Activated CD8-positive, alpha-beta T cell treated with anti-CD3 and anti-CD28 coated beads for 36 hours (primary cell): ENCODE data around the gene PITPNM1. TPM values are rescaled to one million over a fixed set of nuclear protein-coding genes. Genes with fewer than 3 reads are reported as not detected.
A peak's percentile ranks its signal among the peaks of the same experiment; 100 is the strongest.
"Not testable (repeated sequence)": the region's sequence is repeated elsewhere in the genome, so short reads cannot be mapped to it uniquely, and the experiment has no call there.

Experiments used
- ATAC-seq: fragments of 200-7000 bp; cut with Tn5 transposase; one replicate; pipeline ENCODE4 v1.10.0; 2021; ENCODE audit warnings: mild to moderate bottlenecking, moderate library complexity
- CTCF ChIA-PET: fragments of 350-600 bp; sonication (Branson Sonifier 250); formaldehyde crosslinking; loops from one replicate; lab custom pipeline; 2021; ENCODE audit warnings: antibody characterized with exemption; lab: Charles Lee
- POLR2A ChIA-PET: fragments of 350-600 bp; sonication (Branson Sonifier 250); formaldehyde crosslinking; loops from one replicate; lab custom pipeline; 2021; ENCODE audit warnings: antibody characterized with exemption; lab: Charles Lee
- DNase-seq: peaks from one replicate; pipeline ENCODE4 v3.0.0-alpha.2; 2020
- H3K27ac Mint-ChIP-seq: one replicate; pipeline ENCODE4 v1.8.0; 2021; ENCODE audit warnings: mild to moderate bottlenecking, mixed read lengths
- H3K27me3 Mint-ChIP-seq: one replicate; pipeline ENCODE4 v1.8.0; 2021; ENCODE audit warnings: mixed read lengths
- H3K36me3 Mint-ChIP-seq: one replicate; pipeline ENCODE4 v1.8.0; 2021; ENCODE audit warnings: low read depth, mixed read lengths
- H3K4me1 Mint-ChIP-seq: one replicate; pipeline ENCODE4 v1.8.0; 2021; ENCODE audit warnings: low read depth, mixed read lengths
- H3K4me3 Mint-ChIP-seq: one replicate; pipeline ENCODE4 v1.8.0; 2021; ENCODE audit warnings: mild to moderate bottlenecking, moderate library complexity, mixed read lengths
- H3K9me3 Mint-ChIP-seq: one replicate; pipeline ENCODE4 v1.8.0; 2021; ENCODE audit warnings: mixed read lengths
- intact Hi-C: fragments of 100-400 bp; cut with micrococcal nuclease; formaldehyde crosslinking; loops from one replicate; pipeline ENCODE4 v1.10.0; 2022
- total RNA-seq, 2 experiments: library from RNA; stranded (reverse); gene quantifications; one replicate each; pipeline ENCODE4 v1.2.3, GENCODE V29; 2021
- TF ChIP-seq, protein P1 (sequence below): fragments of 200-600 bp; IDR thresholded peaks from one replicate; pipeline ENCODE4 v1.8.0; 2022; ENCODE audit warnings: antibody characterized with exemption, mild to moderate bottlenecking

The PITPNM1 gene
- total RNA-seq, 2 experiments from 2014 or later, result 87.8 to 88.1 TPM

DNA sequence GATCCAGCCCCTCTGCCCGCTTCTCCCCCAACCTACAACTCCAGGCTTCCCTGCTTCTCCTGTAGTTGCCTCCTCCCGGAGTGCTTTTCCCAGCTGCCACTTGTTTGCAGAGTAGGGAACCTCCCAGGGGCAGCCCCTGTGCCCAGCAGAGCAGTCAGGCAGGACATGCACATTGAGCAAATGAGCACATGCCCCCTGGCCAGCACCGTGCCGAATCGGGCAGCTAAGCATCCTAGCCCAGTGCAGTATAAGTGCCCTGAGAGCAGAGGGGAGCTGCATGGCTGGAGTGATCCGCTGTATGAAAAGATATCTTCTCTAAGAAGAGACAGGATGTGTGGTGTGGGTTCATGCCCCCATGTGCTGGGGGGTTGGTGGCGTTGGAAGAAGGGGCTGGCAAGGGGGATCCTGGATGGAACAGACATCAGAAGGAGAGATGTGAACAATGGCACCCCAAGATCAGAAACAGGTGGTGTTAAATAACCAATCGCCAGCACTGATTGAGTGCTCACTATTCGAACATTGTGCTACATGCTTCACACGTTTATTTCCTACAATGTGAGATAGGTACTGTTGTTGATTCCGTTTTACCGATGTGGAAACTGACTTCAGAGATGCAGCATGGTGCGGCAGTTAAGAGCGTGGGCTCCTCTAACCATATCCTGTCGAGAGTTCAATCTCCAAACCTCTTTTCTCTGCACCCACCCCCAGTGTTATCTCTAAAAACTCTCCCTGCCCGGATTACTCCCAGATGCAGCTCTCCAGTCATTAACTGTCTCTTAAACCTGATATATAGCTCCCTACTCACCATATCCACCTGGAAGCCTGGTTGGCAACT, 21.1 kb downstream of the PITPNM1 start:
- no peaks in the 10 kb centered on the region for H3K27me3 Mint-ChIP-seq
- DNase-seq (peak; percentile 81), ATAC-seq (peak; percentile 18)
- TF ChIP-seq, protein P1, sequence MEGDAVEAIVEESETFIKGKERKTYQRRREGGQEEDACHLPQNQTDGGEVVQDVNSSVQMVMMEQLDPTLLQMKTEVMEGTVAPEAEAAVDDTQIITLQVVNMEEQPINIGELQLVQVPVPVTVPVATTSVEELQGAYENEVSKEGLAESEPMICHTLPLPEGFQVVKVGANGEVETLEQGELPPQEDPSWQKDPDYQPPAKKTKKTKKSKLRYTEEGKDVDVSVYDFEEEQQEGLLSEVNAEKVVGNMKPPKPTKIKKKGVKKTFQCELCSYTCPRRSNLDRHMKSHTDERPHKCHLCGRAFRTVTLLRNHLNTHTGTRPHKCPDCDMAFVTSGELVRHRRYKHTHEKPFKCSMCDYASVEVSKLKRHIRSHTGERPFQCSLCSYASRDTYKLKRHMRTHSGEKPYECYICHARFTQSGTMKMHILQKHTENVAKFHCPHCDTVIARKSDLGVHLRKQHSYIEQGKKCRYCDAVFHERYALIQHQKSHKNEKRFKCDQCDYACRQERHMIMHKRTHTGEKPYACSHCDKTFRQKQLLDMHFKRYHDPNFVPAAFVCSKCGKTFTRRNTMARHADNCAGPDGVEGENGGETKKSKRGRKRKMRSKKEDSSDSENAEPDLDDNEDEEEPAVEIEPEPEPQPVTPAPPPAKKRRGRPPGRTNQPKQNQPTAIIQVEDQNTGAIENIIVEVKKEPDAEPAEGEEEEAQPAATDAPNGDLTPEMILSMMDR, result no peak
- H3K9me3 Mint-ChIP-seq, result no peaks in the 10 kb centered on the region
- H3K4me1 Mint-ChIP-seq, result peaks cover 41% of the 10 kb centered on the region
- intact Hi-C loops, result loop anchor here (1.0 to 10.0 kb wide), 3 partner anchors 22 to 79 kb away; partner anchors contain the start of genes PPP1CA, PTPRCAP and TBC1D10C
- H3K4me3 Mint-ChIP-seq, result peak overlapping the region; percentile 79
- CTCF ChIA-PET, result interaction anchor here (1.0 to 2.1 kb wide), 3 partner anchors 12 to 80 kb away, joined by 3 to 6 read pairs (median 5); partner anchors contain the start of gene TBC1D10C
- POLR2A ChIA-PET, result interaction anchor here (0.5 to 10.7 kb wide), 26 partner anchors 9 to 212 kb away, joined by 3 to 108 read pairs (median 5); partner anchors contain the start of genes CDK2AP2, CORO1B, GSTP1 and PITPNM1
- peaks cover 46% of the 10 kb centered on the region for H3K36me3 Mint-ChIP-seq
- H3K27ac Mint-ChIP-seq, result peak overlapping the region; percentile 97

DNA sequence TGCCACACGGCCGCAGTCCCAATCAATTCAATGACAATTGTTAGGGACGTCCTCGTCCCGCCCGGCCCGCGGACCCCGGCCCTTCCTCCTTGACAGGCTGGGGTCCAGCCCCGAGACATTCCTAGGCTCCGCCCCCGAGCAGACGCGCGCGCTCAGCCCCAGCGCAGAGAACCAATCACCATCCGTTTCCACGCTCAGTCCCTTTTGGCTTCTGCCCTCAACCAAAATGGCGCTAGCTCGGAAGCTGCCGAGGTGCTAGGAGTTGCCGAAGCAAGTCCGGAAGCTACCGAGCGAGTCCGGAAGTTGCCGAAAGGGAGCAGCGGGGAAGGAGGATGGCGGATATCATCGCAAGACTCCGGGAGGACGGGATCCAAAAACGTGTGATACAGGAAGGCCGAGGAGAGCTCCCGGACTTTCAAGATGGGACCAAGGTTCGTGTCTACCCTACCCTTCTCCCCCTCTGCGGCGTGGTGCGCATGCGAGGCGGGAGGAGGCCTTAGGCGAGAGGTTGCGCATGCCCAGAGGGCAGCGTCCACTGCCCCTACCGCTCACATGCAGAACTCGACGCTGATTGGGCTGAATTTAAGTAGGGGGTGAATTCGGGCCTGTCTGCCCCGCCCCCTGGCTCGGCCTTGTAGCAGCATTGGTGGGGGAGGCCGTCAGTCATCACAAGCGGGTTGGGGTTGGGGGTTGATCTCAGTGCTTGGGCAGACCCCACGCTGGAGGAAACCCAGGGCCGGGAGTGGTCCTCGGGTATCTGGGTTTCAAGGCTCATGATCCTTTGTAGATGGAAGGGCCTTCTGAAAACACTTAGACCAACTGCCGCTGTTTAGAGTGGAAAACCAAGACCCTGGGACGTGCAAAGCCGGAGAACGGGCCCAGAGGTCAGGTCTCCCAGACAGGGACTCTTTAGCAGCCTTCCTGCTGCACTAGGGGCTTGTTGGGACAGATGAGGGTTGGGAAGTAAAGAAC, 22.1 kb downstream of the PITPNM1 start, which contains the start of gene AIP:
Gene AIP (plus strand): TSS at position 200 of the 972 bp plus-strand sequence. CDS start 133 bp downstream, at position 333.
- ChIA-PET POLR2A (interaction anchor here (0.6 to 10.7 kb wide), 16 partner anchors 12 to 205 kb away, joined by 3 to 108 read pairs (median 5); partner anchors contain the start of genes CDK2AP2, PITPNM1, PTPRCAP and TMEM134), CTCF (interaction anchor here (0.7 to 2.1 kb wide), 6 partner anchors 11 to 132 kb away, joined by 3 to 6 read pairs (median 3); partner anchors contain the start of gene PTPRCAP)
- no peaks in the 10 kb centered on the region for H3K9me3 Mint-ChIP-seq
- ATAC-seq, result peak; percentile 68
- DNase-seq, result peak; percentile 99
- peaks cover 38% of the 10 kb centered on the region for H3K36me3 Mint-ChIP-seq
- TF ChIP-seq, protein P1, result no peak
- peak within 1 kb of the TSS; percentile 79 for H3K4me3 Mint-ChIP-seq
- no peaks in the 10 kb centered on the region for H3K27me3 Mint-ChIP-seq
- peak within 1 kb of the TSS; percentile 97 for H3K27ac Mint-ChIP-seq
- H3K4me1 Mint-ChIP-seq, result peaks cover 31% of the 10 kb centered on the region
- intact Hi-C loops, result loop anchor here (5.0 to 10.0 kb wide), 2 partner anchors 46 to 78 kb away; partner anchors contain the start of genes PPP1CA, PTPRCAP and TBC1D10C

DNA sequence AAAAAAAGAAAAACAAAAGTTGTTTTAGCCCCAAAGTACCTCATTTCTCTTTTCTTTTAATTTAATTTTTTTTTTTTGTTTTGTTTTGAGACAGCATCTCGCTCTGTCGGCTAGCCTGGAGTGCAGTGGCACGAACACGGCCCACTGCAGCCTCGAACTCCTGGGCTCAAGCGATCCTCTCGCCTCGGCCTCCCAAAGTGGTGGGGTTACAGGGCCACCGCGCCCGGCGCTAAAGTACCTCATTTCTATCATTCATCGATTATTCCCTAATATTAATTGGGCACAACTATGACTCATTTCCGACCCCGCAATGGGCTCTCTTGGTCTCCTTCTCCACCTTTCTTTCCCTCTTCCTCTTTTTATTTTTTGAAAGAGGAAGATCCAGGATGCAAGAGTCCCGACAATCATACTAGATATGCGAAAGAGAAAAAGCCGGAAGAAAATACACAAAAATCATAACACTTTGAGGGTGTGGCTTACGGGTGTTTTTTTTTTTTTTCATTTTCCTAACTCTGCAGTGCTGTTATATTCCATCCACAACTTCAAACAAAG, 22.8 kb downstream of the PITPNM1 start:
- intact Hi-C loops, result loop anchor here (5.0 to 10.0 kb wide), 2 partner anchors 45 to 78 kb away; partner anchors contain the start of genes PPP1CA, PTPRCAP and TBC1D10C
- Mint-ChIP-seq H3K36me3 (peaks cover 30% of the 10 kb centered on the region), H3K4me1 (peaks cover 24% of the 10 kb centered on the region), H3K27ac (peak overlapping the region; percentile 97), H3K4me3 (peak overlapping the region; percentile 79), H3K27me3 (no peaks in the 10 kb centered on the region), H3K9me3 (no peaks in the 10 kb centered on the region)
- ATAC-seq, result no peak
- ChIA-PET CTCF (interaction anchor here (0.7 to 2.1 kb wide), 6 partner anchors 10 to 131 kb away, joined by 3 to 6 read pairs (median 3); partner anchors contain the start of genes PTPRCAP and TMEM134), POLR2A (interaction anchor here (0.6 to 8.0 kb wide), 10 partner anchors 13 to 82 kb away, joined by 3 to 81 read pairs (median 5); partner anchors contain the start of genes CDK2AP2, PTPRCAP and TMEM134)
- DNase-seq, result no peak
- TF ChIP-seq, protein P1, result no peak

DNA sequence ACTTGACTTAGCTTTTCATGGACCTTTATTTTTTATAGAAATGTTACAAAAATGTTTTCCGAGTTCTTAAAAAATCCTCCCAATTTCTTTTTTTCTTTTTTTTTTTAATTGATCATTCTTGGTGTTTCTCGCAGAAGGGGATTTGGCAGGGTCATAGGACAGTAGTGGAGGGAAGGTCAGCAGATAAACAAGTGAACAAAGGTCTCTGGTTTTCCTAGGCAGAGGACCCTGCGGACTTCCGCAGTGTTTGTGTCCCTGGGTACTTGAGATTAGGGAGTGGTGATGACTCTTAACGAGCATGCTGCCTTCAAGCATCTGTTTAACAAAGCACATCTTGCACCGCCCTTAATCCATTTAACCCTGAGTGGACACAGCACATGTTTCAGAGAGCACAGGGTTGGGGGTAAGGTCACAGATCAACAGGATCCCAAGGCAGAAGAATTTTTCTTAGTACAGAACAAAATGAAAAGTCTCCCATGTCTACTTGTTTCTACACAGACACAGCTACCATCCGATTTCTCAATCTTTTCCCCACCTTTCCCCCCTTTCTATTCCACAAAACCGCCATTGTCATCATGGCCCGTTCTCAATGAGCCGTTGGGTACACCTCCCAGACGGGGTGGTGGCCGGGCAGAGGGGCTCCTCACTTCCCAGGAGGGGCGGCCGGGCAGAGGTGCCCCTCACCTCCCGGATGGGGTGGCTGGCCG, 27.7 kb downstream of the PITPNM1 start:
- CTCF ChIA-PET, result interaction anchor here (1.1 kb wide), 1 partner anchor 95 kb away, joined by 3 read pairs; no protein-coding TSS in a partner anchor
- POLR2A ChIA-PET, result interaction anchor here (1.1 kb wide), 1 partner anchor 13 kb away, joined by 3 read pairs; no protein-coding TSS in a partner anchor
- H3K36me3 Mint-ChIP-seq, ATAC-seq, DNase-seq, H3K4me1 Mint-ChIP-seq, intact Hi-C loops, H3K27me3 Mint-ChIP-seq, H3K4me3 Mint-ChIP-seq, H3K27ac Mint-ChIP-seq, H3K9me3 Mint-ChIP-seq: not testable (repeated sequence)

DNA sequence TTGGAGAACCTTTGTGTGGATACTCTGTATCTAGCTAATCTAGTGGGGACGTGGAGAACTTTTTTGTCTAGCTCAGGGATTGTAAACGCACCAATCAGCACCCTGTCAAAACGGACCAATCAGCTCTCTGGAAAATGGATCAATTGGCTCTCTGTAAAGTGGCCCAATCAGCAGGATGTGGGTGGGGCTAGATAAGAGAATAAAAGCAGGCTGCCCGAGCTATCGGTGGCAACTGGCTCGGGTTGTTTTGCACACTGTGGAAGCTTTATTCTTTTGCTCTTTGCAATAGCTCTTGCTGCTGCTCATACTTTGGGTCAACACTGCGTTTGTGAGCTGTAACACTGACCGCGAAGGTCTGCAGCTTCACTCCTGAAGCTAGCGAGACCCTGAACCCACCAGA, 28.5 kb downstream of the PITPNM1 start:
- POLR2A ChIA-PET, result interaction anchor here (1.1 to 1.5 kb wide), 2 partner anchors 9 to 12 kb away, joined by 3 read pairs; no protein-coding TSS in a partner anchor
- H3K36me3 Mint-ChIP-seq, DNase-seq, H3K4me3 Mint-ChIP-seq, H3K27ac Mint-ChIP-seq, intact Hi-C loops, H3K27me3 Mint-ChIP-seq, H3K9me3 Mint-ChIP-seq, H3K4me1 Mint-ChIP-seq, ATAC-seq: not testable (repeated sequence)
- CTCF ChIA-PET, result interaction anchor here (1.1 kb wide), 1 partner anchor 95 kb away, joined by 3 read pairs; no protein-coding TSS in a partner anchor
